ENCODE measurements around the gene ZNF385B.

The ZNF385B gene

GRCh38 chr2:179622635-179623300, 238.6 kb downstream of the ZNF385B start:
- TF ChIP-seq SPI1 (IDR thresholded peaks at IDR 0.05; ENCODE audit: borderline replicate concordance, low read depth): no peak
- no peak for TF ChIP-seq CTCF (IDR thresholded peaks at IDR 0.05; ENCODE audit: insufficient read depth, low read length)
- TF ChIP-seq GABPA (IDR thresholded peaks at IDR 0.05; ENCODE audit: low read depth): no peak
- no peak for TF ChIP-seq POLR2AphosphoS5 (IDR thresholded peaks at IDR 0.05; ENCODE audit: low read depth)
- TF ChIP-seq REST (IDR thresholded peaks at IDR 0.05; ENCODE audit: insufficient replicate concordance, low read depth): no peak
- H3K27ac ChIP-seq (replicated peaks): no peak overlapping the region
- no peak overlapping the region for H3K4me3 ChIP-seq (replicated peaks; ENCODE audit: insufficient read depth, low read length)
- no peaks in the 10 kb centered on the region for H3K27me3 ChIP-seq (ENCODE audit: insufficient read depth, poor library complexity, severe bottlenecking)
- DNase-seq (ENCODE audit: low read depth in 1 of 2, low spot score in 1 of 2): no peak

- Histone ChIP-seq H3K27ac (replicated peaks) (no peak overlapping the region), H3K27me3 (ENCODE audit: insufficient read depth, poor library complexity, severe bottlenecking) (no peaks in the 10 kb centered on the region)
- TF ChIP-seq GABPA (IDR thresholded peaks at IDR 0.05; ENCODE audit: low read depth): no peak
- no peak for TF ChIP-seq REST (IDR thresholded peaks at IDR 0.05; ENCODE audit: insufficient replicate concordance, low read depth)
- no peak for TF ChIP-seq CTCF (IDR thresholded peaks at IDR 0.05; ENCODE audit: insufficient read depth, low read length)
- TF ChIP-seq SPI1 (IDR thresholded peaks at IDR 0.05; ENCODE audit: borderline replicate concordance, low read depth): no peak
- no peak for TF ChIP-seq POLR2AphosphoS5 (IDR thresholded peaks at IDR 0.05; ENCODE audit: low read depth)
Measured at GRCh38 chr2:179622112-179622511, 239.3 kb downstream of the ZNF385B start.

GRCh38 chr2:179619947-179620467, 241.4 kb downstream of the ZNF385B start:
- no peak for TF ChIP-seq POLR2AphosphoS5 (IDR thresholded peaks at IDR 0.05; ENCODE audit: low read depth)
- no peak for TF ChIP-seq CTCF (IDR thresholded peaks at IDR 0.05; ENCODE audit: insufficient read depth, low read length)
- no peak for TF ChIP-seq GABPA (IDR thresholded peaks at IDR 0.05; ENCODE audit: low read depth)
- TF ChIP-seq REST (IDR thresholded peaks at IDR 0.05; ENCODE audit: insufficient replicate concordance, low read depth): no peak
- no peak for TF ChIP-seq SPI1 (IDR thresholded peaks at IDR 0.05; ENCODE audit: borderline replicate concordance, low read depth)
- no peak for DNase-seq (ENCODE audit: low read depth in 1 of 2, low spot score in 1 of 2)
- Histone ChIP-seq H3K4me3 (replicated peaks; ENCODE audit: insufficient read depth, low read length) (no peak overlapping the region), H3K27me3 (ENCODE audit: insufficient read depth, poor library complexity, severe bottlenecking) (no peaks in the 10 kb centered on the region), H3K27ac (replicated peaks) (no peak overlapping the region)

More at GRCh38 chr2:179622112-179622511, 239.3 kb downstream of the ZNF385B start:
- DNase-seq (ENCODE audit: low read depth in 1 of 2, low spot score in 1 of 2): no peak
- H3K4me3 ChIP-seq (replicated peaks; ENCODE audit: insufficient read depth, low read length): no peak overlapping the region
